22Rv1 (cell line): Measurements from ENCODE around the gene ZNF107.
A peak's percentile ranks its signal among the peaks of the same experiment; 100 is the strongest.

ENCODE experiments used
- CTCF ChIP-seq: fragments of 450-650 bp; IDR thresholded peaks from 2 replicates; pipeline ENCODE4 v1.5.1; 2017; ENCODE audit warnings: mild to moderate bottlenecking
- ZFX ChIP-seq: fragments of 450-650 bp; IDR thresholded peaks from 2 replicates; pipeline ENCODE4 v1.6.1; 2017; ENCODE audit warnings: antibody characterized with exemption, borderline replicate concordance

DNA sequence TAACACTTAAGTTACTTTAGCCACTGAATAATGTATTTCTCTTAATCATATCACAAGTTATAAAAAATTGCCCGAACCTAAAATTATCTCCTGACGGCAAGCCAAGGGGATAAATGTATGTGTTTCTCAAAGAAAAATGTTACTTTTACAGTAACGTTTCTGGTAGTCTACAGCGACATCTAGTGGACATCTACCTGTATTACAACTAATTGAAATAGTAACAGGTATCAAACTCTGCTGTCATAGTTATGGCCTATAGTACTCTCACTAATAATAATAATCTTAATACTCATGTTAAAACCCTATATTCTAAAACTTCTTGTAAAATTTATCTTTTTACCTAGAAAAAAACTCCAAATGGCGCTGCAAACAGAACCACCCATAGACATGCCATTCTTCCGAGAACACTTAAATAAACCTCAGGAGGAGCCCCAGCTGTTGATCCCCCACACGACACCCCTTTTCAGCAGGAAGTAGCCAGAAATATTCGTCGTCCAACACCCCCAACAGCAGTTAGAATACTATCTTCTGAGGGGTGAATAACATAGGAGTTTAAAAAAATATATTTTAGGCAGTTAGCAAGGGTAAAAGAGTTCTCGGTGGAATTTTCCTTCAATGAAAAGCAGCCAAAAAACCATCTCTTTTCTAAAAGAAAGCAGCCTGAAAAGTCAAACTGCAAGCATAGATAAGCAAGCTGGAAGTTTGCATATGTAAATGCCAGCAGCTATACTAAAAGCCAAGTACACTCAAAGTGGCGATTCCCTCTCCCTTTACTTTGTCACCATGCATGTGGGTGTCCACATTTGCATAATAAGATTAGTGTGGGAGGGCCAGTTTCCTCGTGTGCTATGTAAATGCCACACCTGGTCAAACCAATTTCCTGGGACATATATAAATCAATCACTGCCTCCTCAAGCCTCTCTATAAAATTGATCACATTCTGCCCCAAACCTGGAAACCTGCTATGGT, 40.5 kb upstream of the ZNF107 start:
- peak; percentile 89 for TF ChIP-seq CTCF
- no peak for TF ChIP-seq ZFX
